ENCODE data around the gene ACOX1. TPM values are rescaled to one million over a fixed set of nuclear protein-coding genes. Genes with fewer than 3 reads are reported as not detected.

ACOX1 gene
- total RNA-seq, 2 experiments from 2014 or later: 30.3 to 32.2 TPM

- POLR2A ChIA-PET: interaction anchor here (0.6 kb wide), 1 partner anchor 101 kb away, joined by 3 read pairs; no protein-coding TSS in a partner anchor
- H3K27ac Mint-ChIP-seq: no peak overlapping the region
- no peaks in the 10 kb centered on the region for H3K9me3 Mint-ChIP-seq (ENCODE audit: insufficient read depth)
- peaks cover 8% of the 10 kb centered on the region for H3K4me1 Mint-ChIP-seq (ENCODE audit: low read depth)
- peaks cover 3% of the 10 kb centered on the region for H3K36me3 Mint-ChIP-seq (ENCODE audit: low read depth)
- no peaks in the 10 kb centered on the region for H3K27me3 Mint-ChIP-seq (ENCODE audit: low read depth)
- DNase-seq (no peak), ATAC-seq (no peak)
- no peak overlapping the region for H3K4me3 Mint-ChIP-seq
- CTCF ChIA-PET: interaction anchor here (1.0 to 2.9 kb wide), 5 partner anchors 9 to 272 kb away, joined by 3 to 22 read pairs (median 5); partner anchors contain the start of genes MRPL38 and TRIM47
Measured at GRCh38 chr17:76007131-76007849, 28.3 kb upstream of the ACOX1 start.

- POLR2A ChIA-PET: no interaction called here
- peaks cover 8% of the 10 kb centered on the region for H3K4me1 Mint-ChIP-seq (ENCODE audit: low read depth)
- ATAC-seq (peak; percentile 68), DNase-seq (peak; percentile 89)
- H3K27ac Mint-ChIP-seq: peak overlapping the region; percentile 45
- peaks cover 3% of the 10 kb centered on the region for H3K36me3 Mint-ChIP-seq (ENCODE audit: low read depth)
- no peak overlapping the region for H3K4me3 Mint-ChIP-seq
- H3K9me3 Mint-ChIP-seq (ENCODE audit: insufficient read depth): no peaks in the 10 kb centered on the region
- CTCF ChIA-PET: interaction anchor here (0.8 to 11.4 kb wide), 28 partner anchors 7 to 252 kb away, joined by 3 to 122 read pairs (median 4); partner anchors contain the start of genes ACOX1, FBF1, MRPL38 and TEN1
- no peaks in the 10 kb centered on the region for H3K27me3 Mint-ChIP-seq (ENCODE audit: low read depth)
Measured at GRCh38 chr17:76005263-76006149, 26.5 kb upstream of the ACOX1 start.

GRCh38 chr17:76004750-76005262 is 25.8 kb upstream of the ACOX1 start:
- ChIA-PET POLR2A (no interaction called here), CTCF (interaction anchor here (0.8 to 11.4 kb wide), 24 partner anchors 8 to 251 kb away, joined by 3 to 122 read pairs (median 4); partner anchors contain the start of genes ACOX1, FBF1, MRPL38 and TEN1)
- ATAC-seq (no peak), DNase-seq (no peak)
- Mint-ChIP-seq H3K27me3 (ENCODE audit: low read depth) (no peaks in the 10 kb centered on the region), H3K4me3 (no peak overlapping the region), H3K9me3 (ENCODE audit: insufficient read depth) (no peaks in the 10 kb centered on the region), H3K27ac (no peak overlapping the region), H3K4me1 (ENCODE audit: low read depth) (peaks cover 8% of the 10 kb centered on the region), H3K36me3 (ENCODE audit: low read depth) (peaks cover 3% of the 10 kb centered on the region)

GRCh38 chr17:76003915-76004314 is 24.9 kb upstream of the ACOX1 start:
- no peak for DNase-seq
- Mint-ChIP-seq H3K9me3 (ENCODE audit: insufficient read depth) (no peaks in the 10 kb centered on the region), H3K4me1 (ENCODE audit: low read depth) (peaks cover 8% of the 10 kb centered on the region), H3K4me3 (no peak overlapping the region), H3K27me3 (ENCODE audit: low read depth) (no peaks in the 10 kb centered on the region), H3K27ac (no peak overlapping the region), H3K36me3 (ENCODE audit: low read depth) (peaks cover 3% of the 10 kb centered on the region)
- ChIA-PET CTCF (interaction anchor here (1.3 to 11.4 kb wide), 7 partner anchors 8 to 250 kb away, joined by 4 to 122 read pairs (median 8); partner anchors contain the start of gene MRPL38), POLR2A (no interaction called here)
- no peak for ATAC-seq

GRCh38 chr17:76002100-76002499 is 23.1 kb upstream of the ACOX1 start:
- ChIA-PET POLR2A (no interaction called here), CTCF (interaction anchor here (0.8 to 11.4 kb wide), 10 partner anchors 10 to 396 kb away, joined by 3 to 122 read pairs (median 4); partner anchors contain the start of gene MRPL38)
- H3K27ac Mint-ChIP-seq: peak overlapping the region; percentile 48
- H3K27me3 Mint-ChIP-seq (ENCODE audit: low read depth): no peaks in the 10 kb centered on the region
- DNase-seq (no peak), ATAC-seq (no peak)
- H3K36me3 Mint-ChIP-seq (ENCODE audit: low read depth): peaks cover 3% of the 10 kb centered on the region
- no peak overlapping the region for H3K4me3 Mint-ChIP-seq
- H3K4me1 Mint-ChIP-seq (ENCODE audit: low read depth): peaks cover 15% of the 10 kb centered on the region
- no peaks in the 10 kb centered on the region for H3K9me3 Mint-ChIP-seq (ENCODE audit: insufficient read depth)

- POLR2A ChIA-PET: interaction anchor here (0.6 kb wide), 1 partner anchor 181 kb away, joined by 3 read pairs; no protein-coding TSS in a partner anchor
- peak; percentile 10 for ATAC-seq
- peaks cover 26% of the 10 kb centered on the region for H3K4me1 Mint-ChIP-seq (ENCODE audit: low read depth)
- H3K4me3 Mint-ChIP-seq: no peak within 1 kb of the TSS
- H3K36me3 Mint-ChIP-seq (ENCODE audit: low read depth): peaks cover 3% of the 10 kb centered on the region
- CTCF ChIA-PET: interaction anchor here (0.6 to 11.4 kb wide), 20 partner anchors 8 to 303 kb away, joined by 3 to 122 read pairs (median 4); partner anchors contain the start of genes EXOC7, FBF1 and MRPL38
- H3K27ac Mint-ChIP-seq: no peak within 1 kb of the TSS
- H3K27me3 Mint-ChIP-seq (ENCODE audit: low read depth): no peaks in the 10 kb centered on the region
- H3K9me3 Mint-ChIP-seq (ENCODE audit: insufficient read depth): no peaks in the 10 kb centered on the region
- DNase-seq: no peak
Measured at GRCh38 chr17:76000755-76001521, 22.0 kb upstream of the ACOX1 start, which contains the start of gene CDK3. TSS of gene CDK3 (plus strand) at chr17:76000855. CDS start at chr17:76001426, 571 bp downstream.

GRCh38 chr17:76000016-76000754 is 21.2 kb upstream of the ACOX1 start:
- H3K27ac Mint-ChIP-seq: no peak overlapping the region
- DNase-seq (peak; percentile 75), ATAC-seq (peak; percentile 77)
- ChIA-PET CTCF (interaction anchor here (0.6 to 11.4 kb wide), 26 partner anchors 9 to 398 kb away, joined by 3 to 122 read pairs (median 4); partner anchors contain the start of genes EXOC7, FBF1, MRPL38 and WBP2), POLR2A (interaction anchor here (0.6 kb wide), 3 partner anchors 104 to 274 kb away, joined by 3 read pairs; no protein-coding TSS in a partner anchor)
- no peaks in the 10 kb centered on the region for H3K27me3 Mint-ChIP-seq (ENCODE audit: low read depth)
- no peaks in the 10 kb centered on the region for H3K9me3 Mint-ChIP-seq (ENCODE audit: insufficient read depth)
- peaks cover under 1% of the 10 kb centered on the region for H3K36me3 Mint-ChIP-seq (ENCODE audit: low read depth)
- peaks cover 20% of the 10 kb centered on the region for H3K4me1 Mint-ChIP-seq (ENCODE audit: low read depth)
- H3K4me3 Mint-ChIP-seq: no peak overlapping the region

GRCh38 chr17:75998327-75998795 is 19.4 kb upstream of the ACOX1 start:
- H3K4me3 Mint-ChIP-seq: no peak overlapping the region
- H3K9me3 Mint-ChIP-seq (ENCODE audit: insufficient read depth): no peaks in the 10 kb centered on the region
- no peak overlapping the region for H3K27ac Mint-ChIP-seq
- no peaks in the 10 kb centered on the region for H3K27me3 Mint-ChIP-seq (ENCODE audit: low read depth)
- peaks cover 19% of the 10 kb centered on the region for H3K4me1 Mint-ChIP-seq (ENCODE audit: low read depth)
- ATAC-seq: no peak
- peaks cover 1% of the 10 kb centered on the region for H3K36me3 Mint-ChIP-seq (ENCODE audit: low read depth)
- CTCF ChIA-PET: interaction anchor here (1.2 to 11.4 kb wide), 4 partner anchors 10 to 143 kb away, joined by 5 to 122 read pairs (median 8); partner anchors contain the start of gene WBP2
- no peak for DNase-seq
- POLR2A ChIA-PET: no interaction called here

- ATAC-seq (peak; percentile 46), DNase-seq (peak; percentile 49)
- POLR2A ChIA-PET: interaction anchor here (0.8 to 1.5 kb wide), 3 partner anchors 212 to 275 kb away, joined by 3 to 4 read pairs (median 3); partner anchors contain the start of gene UNK
Measured at GRCh38 chr17:75996665-75997590, 18.0 kb upstream of the ACOX1 start.

More at GRCh38 chr17:75996665-75997590, 18.0 kb upstream of the ACOX1 start:
- CTCF ChIA-PET: interaction anchor here (0.6 to 11.4 kb wide), 7 partner anchors 8 to 306 kb away, joined by 3 to 122 read pairs (median 3); no protein-coding TSS in a partner anchor
- Mint-ChIP-seq H3K9me3 (ENCODE audit: insufficient read depth) (no peaks in the 10 kb centered on the region), H3K4me1 (ENCODE audit: low read depth) (peaks cover 19% of the 10 kb centered on the region), H3K36me3 (ENCODE audit: low read depth) (peaks cover 4% of the 10 kb centered on the region), H3K4me3 (peak overlapping the region; percentile 23), H3K27me3 (ENCODE audit: low read depth) (no peaks in the 10 kb centered on the region), H3K27ac (peak overlapping the region; percentile 86)
